Head of caudate nucleus (tissue), 42 donors: ENCODE measurements around the gene DDX5.

Experiments
- DNase-seq, 42 donors: peaks; one replicate each; pipeline versions ENCODE4 v3.0.0 to v3.0.0-alpha.2; 2020 to 2021; ENCODE audit warnings: mixed read lengths in 7 of 42
- intact Hi-C: fragments of 100-400 bp; cut with DNase I; formaldehyde crosslinking; loops from one replicate; pipeline ENCODE4 v1.15.0; 2022

DDX5 gene

GRCh38 chr17:64506201-64506575 lies at the start of gene DDX5:
DDX5 (minus strand) TSS chr17:64506289; CDS start chr17:64506119, 170 bp downstream.
- DNase-seq = peak; percentile 94 to 99 (median 97)
- intact Hi-C loops = no loop called here

- intact Hi-C loops = no loop called here
- DNase-seq = no peak
Measured at GRCh38 chr17:64555281-64555680, 49.2 kb upstream of the DDX5 start.

GRCh38 chr17:64554028-64554637 lies 48.0 kb upstream of the DDX5 start:
- intact Hi-C loops = no loop called here
- no peak for DNase-seq

GRCh38 chr17:64551461-64551860 lies 45.4 kb upstream of the DDX5 start:
- intact Hi-C loops = no loop called here
- DNase-seq = no peak

- intact Hi-C loops = no loop called here
- no peak for DNase-seq
Measured at GRCh38 chr17:64547319-64547718, 41.2 kb upstream of the DDX5 start.

GRCh38 chr17:64546716-64547115 lies 40.6 kb upstream of the DDX5 start:
- intact Hi-C loops = no loop called here
- peak in 37 of 42 donors; percentile 14 to 72 (median 45) for DNase-seq

- intact Hi-C loops = no loop called here
- DNase-seq = no peak
Measured at GRCh38 chr17:64544742-64545141, 38.7 kb upstream of the DDX5 start.

- no peak for DNase-seq
- intact Hi-C loops = no loop called here
Measured at GRCh38 chr17:64540118-64540776, 34.2 kb upstream of the DDX5 start.

GRCh38 chr17:64538508-64539130 lies 32.5 kb upstream of the DDX5 start:
- DNase-seq = no peak
- intact Hi-C loops = no loop called here

GRCh38 chr17:64537488-64537887 lies 31.4 kb upstream of the DDX5 start:
- intact Hi-C loops = no loop called here
- DNase-seq = no peak

- intact Hi-C loops = no loop called here
- no peak for DNase-seq
Measured at GRCh38 chr17:64536913-64537312, 30.8 kb upstream of the DDX5 start.

GRCh38 chr17:64535357-64535756 lies 29.3 kb upstream of the DDX5 start:
- no peak for DNase-seq
- intact Hi-C loops = no loop called here

- no peak for DNase-seq
- intact Hi-C loops = no loop called here
Measured at GRCh38 chr17:64534187-64534586, 28.1 kb upstream of the DDX5 start.

- intact Hi-C loops = no loop called here
- no peak for DNase-seq
Measured at GRCh38 chr17:64533784-64534183, 27.7 kb upstream of the DDX5 start.

- intact Hi-C loops = no loop called here
- DNase-seq = no peak
Measured at GRCh38 chr17:64532409-64532808, 26.3 kb upstream of the DDX5 start.

- intact Hi-C loops = no loop called here
- no peak for DNase-seq
Measured at GRCh38 chr17:64531955-64532371, 25.9 kb upstream of the DDX5 start.

GRCh38 chr17:64529221-64529620 lies 23.1 kb upstream of the DDX5 start:
- DNase-seq = no peak
- intact Hi-C loops = no loop called here

GRCh38 chr17:64527914-64528313 lies 21.8 kb upstream of the DDX5 start:
- no peak for DNase-seq
- intact Hi-C loops = no loop called here

- DNase-seq = no peak
- intact Hi-C loops = no loop called here
Measured at GRCh38 chr17:64520359-64520758, 14.3 kb upstream of the DDX5 start.

- intact Hi-C loops = loop anchor here (10.0 kb wide), 1 partner anchor 125 kb away; no protein-coding TSS in a partner anchor
- DNase-seq = no peak
Measured at GRCh38 chr17:64519601-64520000, 13.5 kb upstream of the DDX5 start.

- intact Hi-C loops = loop anchor here (10.0 kb wide), 1 partner anchor 129 kb away; no protein-coding TSS in a partner anchor
- DNase-seq = no peak
Measured at GRCh38 chr17:64515829-64516228, 9.7 kb upstream of the DDX5 start.
